Common myeloid progenitor, CD34-positive (primary cell): ENCODE measurements around the gene MESP2.

Experiments used
- CTCF ChIA-PET: fragments of 350-600 bp; sonication (Branson Sonifier 250); formaldehyde crosslinking; loops from one replicate; lab custom pipeline; 2021; ENCODE audit warnings: antibody characterized with exemption; lab: Charles Lee
- POLR2A ChIA-PET: fragments of 350-600 bp; sonication (Branson Sonifier 250); formaldehyde crosslinking; loops from one replicate; lab custom pipeline; 2021; ENCODE audit warnings: antibody characterized with exemption; lab: Charles Lee
- DNase-seq, 3 donors: peaks; one replicate each; pipeline versions ENCODE4 v3.0.0 to v3.0.0-alpha.2; 2013
- H3K27ac ChIP-seq, 2 experiments: 1 replicate in 1 of 2; 2 replicates in 1 of 2; pipeline ENCODE4 v1.7.0; 2013; ENCODE audit warnings: inconsistent platforms in 2 of 2, low read length in 2 of 2, mild to moderate bottlenecking in 2 of 2, low read depth in 1 of 2, moderate library complexity in 1 of 2; ENCODE audit not compliant: severe bottlenecking in 2 of 2, insufficient read depth in 1 of 2, poor library complexity in 1 of 2
- H3K27me3 ChIP-seq, 5 experiments: replicated peaks in 2 of 5; 1 replicate in 3 of 5; 2 replicates in 2 of 5; pipeline versions ENCODE4 v1.6.1 to v1.7.0; 2013; ENCODE audit warnings: low read length in 4 of 5, mild to moderate bottlenecking in 2 of 5, moderate library complexity in 2 of 5, inconsistent platforms in 1 of 5; ENCODE audit not compliant: insufficient read depth in 5 of 5, control insufficient read depth in 4 of 5
- H3K36me3 ChIP-seq, 4 experiments: 1 replicate in 2 of 4; 2 replicates in 2 of 4; pipeline versions ENCODE4 v1.6.1 to v1.7.0; 2013; ENCODE audit warnings: low read length in 3 of 4, control low read depth in 1 of 4, mild to moderate bottlenecking in 1 of 4; ENCODE audit not compliant: control insufficient read depth in 4 of 4, insufficient read depth in 4 of 4
- H3K4me1 ChIP-seq, 4 experiments: 1 replicate in 3 of 4; 2 replicates in 1 of 4; pipeline versions ENCODE4 v1.6.1 to v1.7.1; 2013; ENCODE audit warnings: low read length in 3 of 4, mild to moderate bottlenecking in 3 of 4, control low read depth in 1 of 4, inconsistent platforms in 1 of 4, moderate library complexity in 1 of 4; ENCODE audit not compliant: control insufficient read depth in 4 of 4, insufficient read depth in 4 of 4; ENCODE audit errors: control extremely low read depth in 1 of 4
- H3K4me3 ChIP-seq, 7 experiments: 1 replicate in 4 of 7; 2 replicates in 3 of 7; pipeline versions ENCODE4 v1.5.1 to v1.7.0; 2013; ENCODE audit warnings: mild to moderate bottlenecking in 7 of 7, low read length in 6 of 7, moderate library complexity in 6 of 7, inconsistent platforms in 2 of 7, low read depth in 2 of 7, control low read depth in 1 of 7; ENCODE audit not compliant: insufficient read depth in 4 of 7, control insufficient read depth in 1 of 7; ENCODE audit errors: extremely low read depth in 1 of 7
- H3K9me3 ChIP-seq, 5 experiments: 1 replicate in 4 of 5; 2 replicates in 1 of 5; pipeline versions ENCODE4 v1.6.1 to v1.7.1; 2013; ENCODE audit warnings: low read length in 4 of 5, mild to moderate bottlenecking in 2 of 5, inconsistent platforms in 1 of 5, low read depth in 1 of 5, moderate library complexity in 1 of 5; ENCODE audit not compliant: control insufficient read depth in 4 of 5, insufficient read depth in 2 of 5; ENCODE audit errors: control extremely low read depth in 1 of 5
- WGBS: methylation state at CpG from one replicate; pipeline ENCODE4 v1.1.5; 2013; ENCODE audit not compliant: insufficient coverage; 5-methylcytosine and 5-hydroxymethylcytosine counted together

The MESP2 gene

DNA sequence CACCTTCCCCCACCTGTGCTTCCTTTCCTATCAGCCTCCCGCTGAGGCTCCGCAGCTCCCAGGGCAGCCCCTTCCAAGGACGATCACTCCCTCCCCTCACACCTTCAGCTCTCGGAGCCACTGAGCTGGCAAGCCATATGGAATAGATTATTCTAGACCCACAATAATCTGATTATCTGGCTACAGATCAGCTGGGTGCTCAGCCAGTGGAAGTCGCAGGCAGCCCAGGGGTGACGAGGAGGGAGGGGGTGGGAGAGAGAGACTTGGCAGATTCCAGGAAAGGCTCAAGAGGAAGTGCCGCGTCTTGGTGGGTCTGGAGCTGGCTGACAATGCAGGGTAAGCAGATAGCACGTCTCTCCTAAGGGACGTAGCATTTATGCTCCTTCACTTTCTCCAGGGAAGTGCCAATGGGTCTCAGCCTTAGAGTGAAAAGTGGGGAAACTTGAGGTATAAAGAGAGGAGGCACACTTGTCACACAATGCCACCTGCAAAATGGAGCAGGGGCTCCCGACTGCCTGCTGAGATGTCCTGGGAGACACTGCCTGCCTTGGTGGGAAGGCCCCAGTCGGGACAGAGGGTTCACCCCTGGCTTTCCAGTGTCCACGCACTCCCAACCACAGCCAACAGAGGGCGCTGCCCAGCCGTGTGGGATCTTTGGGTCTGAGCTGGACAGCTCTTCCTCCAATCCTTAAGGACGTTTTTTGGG is 15.7 kb upstream of the MESP2 start:
- Histone ChIP-seq H3K36me3 (no peaks in the 10 kb centered on the region), H3K4me3 (no peak overlapping the region), H3K9me3 (no peaks in the 10 kb centered on the region), H3K27ac (no peak overlapping the region), H3K4me1 (peaks cover 0 to 13% (median 3%) of the 10 kb centered on the region in 4 experiments), H3K27me3 (no peaks in the 10 kb centered on the region)
- ChIA-PET CTCF (interaction anchor here (0.8 to 15.3 kb wide), 30 partner anchors 8 to 325 kb away, joined by 3 to 240 read pairs (median 4); partner anchors contain the start of genes AP3S2, MESP1 and MESP2), POLR2A (no interaction called here)
- DNase-seq = peak; percentile 59 to 73 (median 67)
- WGBS = 35% methylated on average over 11 of the region's 16 CpGs

DNA sequence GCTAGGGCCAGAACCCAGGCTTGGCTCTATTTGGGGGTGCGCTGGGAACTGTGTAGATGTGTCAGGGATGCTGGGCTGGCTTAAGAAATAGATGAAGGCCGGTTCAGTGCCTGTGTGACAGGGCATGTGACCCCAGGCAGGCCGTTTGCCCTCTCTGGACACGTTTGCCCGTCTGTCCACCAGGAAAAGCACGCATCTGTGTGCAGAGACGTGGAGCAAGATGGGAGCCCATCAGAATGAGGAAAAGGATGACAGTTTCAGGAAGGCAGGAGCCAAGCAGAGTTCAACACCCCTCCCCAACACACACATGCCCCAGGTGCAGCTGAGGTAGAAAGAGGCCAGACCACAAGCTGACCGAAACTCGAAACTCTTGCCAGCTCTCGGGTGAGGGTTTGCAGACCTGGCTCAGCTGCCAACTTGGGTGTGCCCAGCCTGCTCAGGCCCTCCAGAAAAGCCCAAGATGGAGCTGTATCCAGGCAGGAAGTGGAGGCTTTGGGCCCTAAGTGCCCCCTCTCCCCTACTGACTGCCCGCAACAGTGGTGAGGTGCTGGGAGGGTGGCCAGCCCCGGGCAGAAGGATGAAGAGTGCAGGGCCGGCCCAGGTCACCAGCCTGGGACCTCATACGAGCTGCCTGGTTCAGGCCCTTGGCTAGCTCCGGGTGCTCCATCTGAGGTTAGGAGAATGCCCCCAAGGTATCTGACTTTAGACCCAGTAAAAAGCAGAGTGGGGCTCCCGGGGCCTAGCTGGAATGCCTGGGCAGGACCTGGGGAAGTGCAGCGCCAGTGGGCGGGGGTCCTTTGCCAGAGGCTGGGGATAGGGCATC is 14.9 kb upstream of the MESP2 start:
- no peak overlapping the region for H3K27ac ChIP-seq
- 78% methylated on average over 15 of the region's 18 CpGs for WGBS
- H3K36me3 ChIP-seq = no peaks in the 10 kb centered on the region
- peaks cover 0 to 13% (median 3%) of the 10 kb centered on the region in 4 experiments for H3K4me1 ChIP-seq
- CTCF ChIA-PET = interaction anchor here (0.8 to 15.3 kb wide), 30 partner anchors 9 to 324 kb away, joined by 3 to 240 read pairs (median 4); partner anchors contain the start of genes AP3S2, MESP1 and MESP2
- POLR2A ChIA-PET = no interaction called here
- H3K4me3 ChIP-seq = no peak overlapping the region
- DNase-seq = no peak
- H3K27me3 ChIP-seq = no peaks in the 10 kb centered on the region
- no peaks in the 10 kb centered on the region for H3K9me3 ChIP-seq

DNA sequence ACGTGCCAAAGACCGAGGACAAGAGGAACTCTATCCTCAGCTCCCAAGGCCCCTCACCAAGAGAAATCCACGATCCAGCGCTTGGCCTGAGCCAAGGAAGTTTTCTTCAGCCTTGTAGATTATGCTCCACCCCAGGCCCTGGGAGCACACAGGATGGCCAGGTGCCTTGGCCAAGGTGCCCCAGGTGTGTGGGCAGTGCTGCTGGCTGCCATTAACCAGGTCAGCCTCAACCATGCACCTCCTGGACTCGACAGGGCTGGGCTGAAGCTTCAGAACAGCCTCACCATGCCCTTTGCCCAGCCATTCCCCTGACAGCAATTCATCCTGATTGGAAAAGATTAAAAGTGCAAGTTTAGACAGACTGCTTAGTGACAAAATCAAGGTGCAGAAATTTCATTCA is 14.2 kb upstream of the MESP2 start:
- CTCF ChIA-PET = interaction anchor here (1.0 to 15.3 kb wide), 15 partner anchors 10 to 149 kb away, joined by 3 to 240 read pairs (median 6); partner anchors contain the start of genes MESP1 and MESP2
- Histone ChIP-seq H3K36me3 (no peaks in the 10 kb centered on the region), H3K4me3 (no peak overlapping the region), H3K9me3 (no peaks in the 10 kb centered on the region), H3K27me3 (no peaks in the 10 kb centered on the region), H3K4me1 (peaks cover 0 to 13% (median 3%) of the 10 kb centered on the region in 4 experiments), H3K27ac (no peak overlapping the region)
- POLR2A ChIA-PET = interaction anchor here (0.6 kb wide), 1 partner anchor 121 kb away, joined by 4 read pairs; no protein-coding TSS in a partner anchor
- 96% methylated on average over 4 of the region's 5 CpGs for WGBS
- no peak for DNase-seq

DNA sequence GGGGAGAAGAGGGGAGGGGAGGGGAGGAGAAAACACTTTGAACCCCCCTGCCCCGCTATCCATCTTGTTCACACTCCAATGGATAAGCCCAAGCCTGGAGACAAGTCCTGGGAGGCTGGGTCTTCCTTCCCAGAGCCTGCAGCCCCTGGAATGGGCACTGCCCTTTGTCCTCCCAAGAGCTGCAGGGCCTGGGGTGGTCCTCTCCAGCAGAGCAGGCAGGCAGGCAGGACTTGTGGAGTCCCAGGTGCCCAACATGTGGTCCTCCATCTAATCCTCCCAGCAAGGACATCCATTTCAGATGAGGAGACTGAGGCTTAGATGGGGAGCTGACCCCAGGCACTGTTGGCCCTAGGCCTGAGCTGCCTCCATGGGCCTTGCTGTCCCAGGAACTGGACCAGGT is 10.4 kb upstream of the MESP2 start:
- Histone ChIP-seq H3K27me3 (no peaks in the 10 kb centered on the region), H3K36me3 (no peaks in the 10 kb centered on the region), H3K4me1 (peaks cover 0 to 5% (median 1%) of the 10 kb centered on the region in 4 experiments), H3K9me3 (no peaks in the 10 kb centered on the region), H3K27ac (no peak overlapping the region), H3K4me3 (no peak overlapping the region)
- no CpG with 5 or more reads among the region's 1 CpG for WGBS
- DNase-seq = no peak
- ChIA-PET POLR2A (no interaction called here), CTCF (interaction anchor here (15.3 kb wide), 1 partner anchor 110 kb away, joined by 240 read pairs; no protein-coding TSS in a partner anchor)

DNA sequence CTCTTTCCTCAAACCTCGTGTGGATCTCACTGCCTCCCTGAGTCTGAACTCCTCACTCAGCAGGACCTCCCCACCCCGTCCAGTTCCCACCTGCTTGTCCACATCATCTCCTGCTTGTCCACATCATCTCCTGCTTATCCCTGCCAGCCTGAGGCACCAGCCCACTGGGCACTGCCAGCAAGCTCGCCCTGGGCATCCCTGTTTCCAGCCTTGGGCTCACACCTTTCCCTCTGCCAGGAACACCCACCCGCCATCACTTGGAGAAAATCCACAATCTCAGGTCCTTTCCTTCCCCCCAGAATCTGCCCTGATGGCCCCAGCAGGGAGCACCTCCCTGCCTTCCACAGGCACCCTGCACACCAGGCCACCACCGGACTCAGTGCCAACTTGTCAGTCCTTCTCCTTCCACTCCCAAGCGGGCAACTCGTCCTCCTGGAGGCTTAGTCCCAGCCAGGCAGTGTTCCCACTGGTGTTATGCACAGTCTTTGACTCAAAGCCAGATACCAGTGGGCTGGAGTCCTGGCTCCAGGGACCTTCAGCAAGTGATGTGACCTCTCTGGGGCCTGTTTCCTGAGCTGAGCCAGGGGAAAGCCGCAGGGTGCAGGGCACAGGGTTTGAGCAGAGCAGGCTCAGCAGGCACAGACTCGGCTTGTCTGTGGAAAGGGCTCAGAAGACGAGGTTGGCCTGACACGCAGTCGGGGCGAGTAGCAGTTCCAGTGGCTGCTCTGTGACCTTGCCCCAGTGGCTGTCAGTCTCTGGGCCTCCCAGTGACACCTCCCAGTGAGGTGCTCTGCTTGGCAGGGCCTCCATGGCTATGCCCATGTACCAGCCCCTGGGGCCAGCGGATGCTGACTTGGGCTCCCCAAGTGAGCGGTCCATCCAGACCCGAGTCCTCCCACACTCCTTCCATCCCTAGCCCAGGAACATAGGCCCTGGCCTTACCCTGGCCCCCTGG is 9.5 kb upstream of the MESP2 start:
- no peaks in the 10 kb centered on the region for H3K4me1 ChIP-seq
- no peak overlapping the region for H3K4me3 ChIP-seq
- no peaks in the 10 kb centered on the region for H3K27me3 ChIP-seq
- H3K27ac ChIP-seq = no peak overlapping the region
- POLR2A ChIA-PET = no interaction called here
- H3K9me3 ChIP-seq = no peaks in the 10 kb centered on the region
- no peaks in the 10 kb centered on the region for H3K36me3 ChIP-seq
- CTCF ChIA-PET = interaction anchor here (1.6 to 15.3 kb wide), 2 partner anchors 45 to 109 kb away, joined by 3 to 240 read pairs; no protein-coding TSS in a partner anchor
- DNase-seq = no peak
- 95% methylated on average over 16 of the region's 16 CpGs for WGBS

DNA sequence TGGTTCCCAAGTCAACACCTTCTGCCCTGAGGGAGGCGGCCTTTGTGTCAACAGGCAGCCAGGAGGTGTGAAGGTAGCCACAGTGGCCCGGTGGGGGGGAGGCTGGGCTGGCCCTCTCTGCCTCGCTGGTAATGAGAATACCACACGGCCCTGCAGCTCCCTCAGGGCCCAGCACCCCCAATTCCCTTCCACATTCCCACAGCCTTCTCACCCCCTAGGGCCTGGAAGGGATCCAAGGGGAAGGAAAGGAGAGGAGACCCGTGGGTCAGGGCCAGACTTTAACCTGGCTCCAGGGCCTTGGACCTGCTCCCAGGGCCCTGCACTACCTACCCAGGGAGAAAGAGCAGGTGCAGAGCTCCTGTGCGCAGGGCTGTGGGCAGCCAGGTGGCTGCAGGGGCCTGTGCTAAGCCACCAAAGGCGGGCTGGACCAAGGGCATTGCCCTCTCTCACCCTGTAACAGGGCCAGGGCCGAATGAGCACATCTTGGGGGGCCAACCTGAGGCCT is 8.7 kb upstream of the MESP2 start:
- Histone ChIP-seq H3K4me3 (no peak overlapping the region), H3K9me3 (no peaks in the 10 kb centered on the region), H3K4me1 (no peaks in the 10 kb centered on the region), H3K27ac (no peak overlapping the region), H3K36me3 (no peaks in the 10 kb centered on the region), H3K27me3 (no peaks in the 10 kb centered on the region)
- CTCF ChIA-PET = interaction anchor here (0.8 to 2.5 kb wide), 7 partner anchors 8 to 120 kb away, joined by 3 to 11 read pairs (median 3); no protein-coding TSS in a partner anchor
- POLR2A ChIA-PET = interaction anchor here (1.1 kb wide), 1 partner anchor 9 kb away, joined by 3 read pairs; the partner anchor contains the start of gene MESP2
- DNase-seq = no peak
- 83% methylated on average over 3 of the region's 8 CpGs for WGBS
